Hematopoietic multipotent progenitor cell treated with erythropoietin and hydrocortisone succinate and interleukin-3 and kit ligand, for 4 days (in vitro differentiated cells): Measurements from ENCODE around the gene NEK6.

Experiments
- DNase-seq: peaks from one replicate; pipeline ENCODE4 v3.0.0-alpha.2; 2015

NEK6 gene

DNA sequence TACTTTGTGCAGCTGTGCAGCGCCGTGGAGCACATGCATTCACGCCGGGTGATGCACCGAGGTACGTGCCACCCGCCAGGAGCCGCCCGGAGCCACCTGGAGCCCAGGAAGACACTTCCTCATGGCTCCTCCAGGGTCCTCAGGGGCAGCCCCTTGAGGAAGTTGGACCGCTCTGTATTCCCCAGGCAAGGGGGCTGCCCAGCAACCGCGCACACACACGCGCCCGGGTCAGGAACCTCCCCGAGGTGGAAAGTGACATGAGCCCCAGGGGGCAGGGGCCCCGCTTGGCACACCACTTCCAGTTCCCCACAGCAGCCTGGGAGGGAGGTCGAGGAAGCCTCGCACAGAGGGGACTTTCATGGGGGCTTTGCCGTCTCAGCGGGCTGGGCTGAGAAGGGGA, 68.6 kb downstream of the NEK6 start:
- DNase-seq, result no peak

- no peak for DNase-seq
Observed at GRCh38 chr9:124327491-124327890, 69.7 kb downstream of the NEK6 start.

- DNase-seq, result no peak
Observed at GRCh38 chr9:124328285-124328684, 70.5 kb downstream of the NEK6 start.

DNA sequence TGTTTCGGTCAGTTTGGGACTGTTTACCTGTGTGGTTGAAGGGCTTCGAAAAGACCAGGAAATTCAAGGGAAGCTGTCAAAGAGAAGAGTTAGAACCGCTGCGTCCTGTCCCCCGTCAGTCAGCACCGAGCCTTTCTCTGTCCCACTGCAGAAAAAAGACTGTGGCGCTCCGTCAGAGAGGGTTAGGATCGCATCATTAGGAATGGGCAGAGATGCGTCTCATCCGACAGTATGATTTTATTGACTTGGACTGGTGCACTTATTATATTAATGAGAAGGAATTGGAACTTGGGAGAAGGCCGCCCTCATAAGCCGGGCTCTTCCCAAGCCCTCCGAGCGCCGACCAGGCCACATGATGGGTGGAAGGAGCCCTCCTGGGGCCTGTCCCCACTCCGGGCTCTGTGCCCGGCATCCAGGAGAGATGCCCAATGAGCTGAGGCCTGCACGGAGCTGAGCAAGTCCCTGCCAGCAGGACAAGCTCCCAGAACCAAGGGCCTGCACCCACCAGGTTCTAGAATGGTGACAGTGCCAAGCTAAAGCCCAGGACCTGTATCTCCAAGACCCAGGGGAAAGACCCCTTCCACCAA, 71.5 kb downstream of the NEK6 start:
- no peak for DNase-seq

- DNase-seq, result no peak
Observed at GRCh38 chr9:124330011-124330697, 72.4 kb downstream of the NEK6 start.

GRCh38 chr9:124331580-124331979, 73.8 kb downstream of the NEK6 start:
- DNase-seq, result no peak

GRCh38 chr9:124332361-124333202, 74.8 kb downstream of the NEK6 start:
- no peak for DNase-seq

GRCh38 chr9:124333203-124333579, 75.4 kb downstream of the NEK6 start:
- DNase-seq, result no peak

GRCh38 chr9:124334568-124335319, 77.0 kb downstream of the NEK6 start:
- DNase-seq, result no peak

DNA sequence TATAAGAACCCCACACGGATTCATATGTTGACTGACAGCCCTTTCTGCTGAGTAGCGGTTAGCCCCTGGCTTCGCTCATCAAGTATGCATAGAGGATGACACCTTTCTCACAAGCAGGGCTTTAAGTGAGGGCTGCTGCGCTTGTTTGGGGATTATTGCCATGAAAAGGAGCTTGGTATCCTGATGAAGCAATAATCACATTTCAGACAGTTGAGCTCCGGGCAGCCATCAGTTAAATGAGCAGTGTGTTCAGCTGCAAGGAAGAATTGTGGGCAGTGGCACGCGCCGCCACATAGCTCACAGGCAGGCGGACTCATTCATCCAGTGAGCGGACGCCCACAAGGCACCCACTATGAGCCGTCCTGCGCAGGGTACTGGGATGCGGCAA, 77.6 kb downstream of the NEK6 start:
- DNase-seq, result no peak

DNA sequence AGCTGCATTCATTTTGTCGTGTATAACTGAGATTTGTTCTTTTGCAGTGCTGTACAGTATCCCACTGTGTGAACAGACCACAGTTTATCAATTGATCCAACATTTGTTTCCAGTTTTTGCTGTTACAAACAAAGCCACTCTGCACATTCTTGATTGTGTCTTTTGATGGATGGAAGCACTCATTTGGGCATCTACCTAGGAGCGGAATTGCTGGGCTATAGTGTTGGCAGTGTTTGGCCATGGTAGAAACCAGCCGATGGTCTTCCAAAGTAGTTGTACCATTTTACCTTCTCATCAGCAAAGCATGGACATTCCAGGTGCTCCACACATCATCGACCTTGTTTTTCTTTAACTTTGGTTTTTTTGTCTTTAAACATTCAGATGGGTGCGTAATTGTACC, 79.8 kb downstream of the NEK6 start:
- DNase-seq, result no peak

DNA sequence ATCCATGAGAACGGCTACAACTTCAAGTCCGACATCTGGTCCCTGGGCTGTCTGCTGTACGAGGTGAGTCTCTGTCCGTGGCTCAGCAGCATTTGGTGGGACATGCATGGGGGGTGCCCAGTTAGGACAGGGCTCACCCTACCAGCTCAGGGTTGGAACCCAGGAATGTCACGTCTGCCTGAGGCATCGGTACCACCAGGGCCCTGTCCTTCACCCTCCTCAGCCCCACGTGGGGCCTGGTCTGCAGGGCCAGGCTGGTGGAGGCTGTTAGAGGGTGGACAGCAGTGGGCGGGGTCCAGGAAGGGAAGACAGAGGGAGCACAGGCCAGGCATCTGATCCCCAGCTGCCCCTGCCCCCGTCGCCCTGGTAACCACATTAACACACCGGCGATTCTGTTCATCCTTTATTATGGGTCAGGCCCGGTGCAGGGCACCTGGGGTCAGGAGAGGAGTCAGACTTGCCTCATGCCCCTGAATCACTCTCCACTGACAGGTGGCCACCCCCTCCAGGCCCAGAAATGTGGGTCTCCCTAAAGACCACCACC, 81.9 kb downstream of the NEK6 start:
- no peak for DNase-seq

DNA sequence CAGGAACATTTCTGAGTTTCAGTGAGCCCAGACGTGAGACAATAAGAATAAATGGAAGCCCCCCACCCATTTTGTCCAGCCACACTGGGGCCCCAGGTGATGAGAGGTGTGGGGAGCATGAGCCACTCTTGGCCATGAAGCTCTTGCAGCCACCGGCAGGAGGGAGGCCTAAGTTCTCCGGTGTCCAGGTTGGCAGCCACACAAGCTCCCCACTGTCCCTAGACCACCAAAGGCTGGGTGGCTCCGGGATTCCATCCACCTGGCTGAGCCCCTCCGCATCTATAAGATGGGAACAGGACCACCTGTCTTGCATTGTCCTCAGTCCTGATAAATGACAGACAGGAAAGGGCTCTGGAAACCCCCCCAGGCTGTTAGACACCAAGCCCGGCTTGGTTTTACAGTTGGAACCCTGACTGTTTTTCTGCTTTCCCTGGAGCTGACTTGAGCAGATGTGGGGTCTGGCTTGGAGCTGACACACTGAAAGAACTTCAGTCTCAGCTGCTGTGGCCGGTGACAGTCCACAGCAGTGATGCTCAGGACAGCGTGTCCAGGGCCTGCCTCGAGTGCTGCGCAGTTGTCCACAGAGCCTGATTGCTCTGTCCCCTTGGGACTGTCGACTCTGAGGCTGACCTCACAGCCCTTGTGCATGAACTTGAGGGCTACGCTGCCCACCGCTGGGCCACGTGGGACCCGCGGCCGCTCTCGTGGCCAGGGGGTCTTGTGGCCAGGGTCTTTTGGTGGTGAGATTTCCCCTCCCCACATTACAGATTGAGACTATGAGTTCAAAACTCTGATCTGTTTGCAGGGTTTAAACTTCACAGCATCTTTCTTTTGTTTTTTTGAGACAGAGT, 82.7 kb downstream of the NEK6 start:
- no peak for DNase-seq

- no peak for DNase-seq
Observed at GRCh38 chr9:124341455-124342170, 83.9 kb downstream of the NEK6 start.

- no peak for DNase-seq
Observed at GRCh38 chr9:124342402-124342775, 84.6 kb downstream of the NEK6 start.

- no peak for DNase-seq
Observed at GRCh38 chr9:124342776-124343485, 85.2 kb downstream of the NEK6 start.

- DNase-seq, result no peak
Observed at GRCh38 chr9:124343533-124344290, 86.0 kb downstream of the NEK6 start.

DNA sequence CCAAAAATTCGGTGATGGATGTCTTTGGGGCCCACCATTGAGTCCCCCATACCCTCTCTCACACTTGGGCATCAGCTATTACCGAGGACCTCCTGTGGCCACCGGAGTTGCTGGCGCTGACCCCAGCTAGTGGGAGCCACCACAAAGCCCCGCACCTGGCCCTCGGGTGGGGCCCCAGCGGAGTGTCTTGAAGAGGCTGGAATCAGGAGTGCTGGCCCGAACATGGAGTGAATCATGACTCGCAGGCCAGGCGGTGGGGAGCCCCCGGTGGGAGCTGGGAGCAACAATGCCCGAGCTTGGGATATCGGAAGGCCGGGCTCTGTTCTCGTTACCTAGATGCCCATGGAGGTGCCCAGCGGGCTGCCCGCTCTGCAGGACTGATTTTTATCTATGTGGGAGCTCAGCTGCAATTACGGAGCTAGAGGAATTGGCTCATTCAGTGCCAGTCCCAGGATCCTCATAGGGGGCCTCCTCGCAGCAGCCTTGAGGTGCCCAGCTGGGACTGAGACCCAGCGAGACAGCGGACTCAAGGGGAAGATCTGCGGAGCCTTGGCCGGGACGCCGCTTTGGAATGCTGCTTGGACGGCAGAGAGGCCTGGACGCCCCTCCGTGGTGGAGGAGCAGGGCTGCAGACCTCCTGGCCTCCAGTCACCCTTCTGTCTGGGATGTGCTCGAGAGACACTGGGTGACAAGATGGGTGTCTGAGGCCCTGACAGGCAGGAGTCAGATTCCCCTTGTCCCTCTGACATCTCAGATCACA, 86.7 kb downstream of the NEK6 start:
- no peak for DNase-seq

- no peak for DNase-seq
Observed at GRCh38 chr9:124345063-124345462, 87.3 kb downstream of the NEK6 start.
